ENCODE data around the gene IQSEC1. TPM values are rescaled to one million over a fixed set of nuclear protein-coding genes. Genes with fewer than 3 reads are reported as not detected.
A peak's percentile ranks its signal among the peaks of the same experiment; 100 is the strongest.

The IQSEC1 gene
- total and polyA plus RNA-seq, 10 of the 15 experiments (the other 5 are each of a cell fraction or from before 2014, with no cell fraction given), result 0.92 to 55.2 (median 8.5) TPM

DNA sequence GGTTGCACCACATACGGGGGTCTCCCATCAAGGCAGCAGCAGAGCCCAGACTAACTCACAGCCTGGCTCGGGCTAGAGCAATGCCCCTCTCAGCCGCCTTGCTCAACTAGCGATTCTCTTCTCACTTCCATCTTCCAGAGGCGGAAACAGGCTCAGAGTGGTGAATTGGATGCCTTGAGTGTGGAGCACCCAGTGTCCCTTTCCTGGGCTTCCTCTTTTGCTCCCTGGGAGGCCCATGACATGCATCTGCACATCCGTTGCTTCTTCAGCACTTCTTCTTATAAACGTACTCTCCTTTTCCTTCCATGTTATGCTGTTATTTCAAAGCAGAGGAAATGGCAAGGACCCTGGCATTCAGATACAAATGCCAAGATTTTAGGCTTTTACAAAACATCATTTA, 2.1 kb upstream of the IQSEC1 start:
- FAIRE-seq, result no peak
- ChIA-PET RAD21 (ENCODE audit: unreplicated experiment) (no interaction called here), CTCF (no interaction called here), POLR2A (no interaction called here), SMC1A (ENCODE audit: uncharacterized antibody, unreplicated experiment) (interaction anchor here (1.1 kb wide), 1 partner anchor 386 kb away, joined by 3 read pairs; no protein-coding TSS in a partner anchor)
- Histone ChIP-seq H3K36me3 (ENCODE audit: control insufficient read depth in 2 of 2, insufficient read depth in 2 of 2, low read length in 1 of 2) (no peaks in the 10 kb centered on the region), H3K27ac (ENCODE audit: control insufficient read depth, insufficient read depth) (no peak overlapping the region), H3K27me3 (replicated peaks in 1 of 2; ENCODE audit: control insufficient read depth in 2 of 2, insufficient read depth in 2 of 2, low read length in 1 of 2) (peaks cover 0 to 11% of the 10 kb centered on the region in 2 experiments; a peak in 2 of 4 replicates), H3K4me1 (ENCODE audit: control insufficient read depth, insufficient read depth, low read length) (peaks cover 27% of the 10 kb centered on the region), H3K9ac (ENCODE audit: control insufficient read depth, insufficient read depth, low read length) (no peak overlapping the region), H4K20me1 (ENCODE audit: control insufficient read depth, insufficient read depth) (no peaks in the 10 kb centered on the region), H3K4me2 (ENCODE audit: control insufficient read depth, insufficient read depth) (no peak overlapping the region), H3K4me3 (no peak overlapping the region), H3K79me2 (ENCODE audit: control insufficient read depth, insufficient read depth, low read length) (peaks cover 23% of the 10 kb centered on the region), H2AFZ (ENCODE audit: control insufficient read depth, low read depth, low read length) (no peak overlapping the region), H3K9me3 (replicated peaks; ENCODE audit: control insufficient read depth, insufficient read depth, low read length) (no peaks in the 10 kb centered on the region)
- in situ Hi-C loops (cut with MboI) (no loop called here), intact Hi-C loops (cut with micrococcal nuclease; ENCODE audit: unreplicated experiment) (no loop called here)
- no peak for DNase-seq (ENCODE audit: low read depth, low spot score)
- BruUV-seq (replicated peaks), result no TSS peak
- TF ChIP-seq NFYB (IDR thresholded peaks at IDR 0.05; ENCODE audit: insufficient read depth, low read depth, low read length) (no peak), NBN (IDR thresholded peaks at IDR 0.05) (no peak), CEBPB (IDR thresholded peaks at IDR 0.05; ENCODE audit: borderline replicate concordance in 1 of 2, low read depth in 2 of 2, low read length in 2 of 2) (no peak)
- 60% methylated on average over 7 of the region's 7 CpGs for WGBS (ENCODE audit: insufficient coverage, insufficient replicate concordance, low lambda C conversion rate, missing lambda C conversion rate)
- no peak for ATAC-seq

DNA sequence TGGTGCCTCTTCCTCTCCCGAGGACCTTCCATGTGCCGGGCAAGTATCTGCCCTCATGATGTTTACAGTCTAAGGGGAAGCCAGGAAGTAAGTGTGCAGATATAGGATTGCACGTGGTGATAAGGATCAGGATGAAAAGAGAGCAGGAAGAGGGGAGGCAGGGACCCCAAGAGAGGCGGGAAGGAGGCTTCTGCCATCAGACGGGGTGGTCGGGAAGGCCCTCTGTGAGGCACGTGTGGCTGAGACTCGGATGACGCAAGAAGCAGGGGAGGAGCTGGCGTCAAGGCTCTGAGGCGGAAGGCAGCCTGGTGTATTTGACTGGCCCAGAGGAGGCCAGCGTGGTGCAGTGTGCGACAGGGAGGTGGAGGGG, 762 bp upstream of the IQSEC1 start:
- BruUV-seq (replicated peaks), result no TSS peak
- H3K79me2 ChIP-seq (ENCODE audit: control insufficient read depth, insufficient read depth, low read length), result peaks cover 36% of the 10 kb centered on the region
- POLR2A ChIA-PET, result no interaction called here
- no peak overlapping the region for H2AFZ ChIP-seq (ENCODE audit: control insufficient read depth, low read depth, low read length)
- SMC1A ChIA-PET (ENCODE audit: uncharacterized antibody, unreplicated experiment), result interaction anchor here (1.4 kb wide), 1 partner anchor 9 kb away, joined by 4 read pairs; no protein-coding TSS in a partner anchor
- RAD21 ChIA-PET (ENCODE audit: unreplicated experiment), result interaction anchor here (0.6 to 0.9 kb wide), 3 partner anchors 9 to 48 kb away, joined by 3 to 4 read pairs (median 3); no protein-coding TSS in a partner anchor
- in situ Hi-C loops (cut with MboI) (no loop called here), intact Hi-C loops (cut with micrococcal nuclease; ENCODE audit: unreplicated experiment) (loop anchor here (5.0 kb wide), 1 partner anchor 77 kb away; no protein-coding TSS in a partner anchor)
- FAIRE-seq (no peak), DNase-seq (ENCODE audit: low read depth, low spot score) (no peak), ATAC-seq (no peak)
- H3K4me2 ChIP-seq (ENCODE audit: control insufficient read depth, insufficient read depth), result peak overlapping the region; percentile 86
- CTCF ChIA-PET, result interaction anchor here (3.1 kb wide), 1 partner anchor 18 kb away, joined by 16 read pairs; no protein-coding TSS in a partner anchor
- H4K20me1 ChIP-seq (ENCODE audit: control insufficient read depth, insufficient read depth), result no peaks in the 10 kb centered on the region
- H3K9me3 ChIP-seq (replicated peaks; ENCODE audit: control insufficient read depth, insufficient read depth, low read length), result no peaks in the 10 kb centered on the region
- H3K4me1 ChIP-seq (ENCODE audit: control insufficient read depth, insufficient read depth, low read length), result peaks cover 41% of the 10 kb centered on the region
- no peak overlapping the region for H3K9ac ChIP-seq (ENCODE audit: control insufficient read depth, insufficient read depth, low read length)
- H3K27ac ChIP-seq (ENCODE audit: control insufficient read depth, insufficient read depth), result no peak overlapping the region
- peaks cover 0 to 2% of the 10 kb centered on the region in 2 experiments; a peak in 1 of 4 replicates for H3K36me3 ChIP-seq (ENCODE audit: control insufficient read depth in 2 of 2, insufficient read depth in 2 of 2, low read length in 1 of 2)
- no peak overlapping the region for H3K4me3 ChIP-seq
- H3K27me3 ChIP-seq (replicated peaks in 1 of 2; ENCODE audit: control insufficient read depth in 2 of 2, insufficient read depth in 2 of 2, low read length in 1 of 2), result peaks cover 0 to 11% of the 10 kb centered on the region in 2 experiments; a peak in 2 of 4 replicates
- WGBS (ENCODE audit: insufficient coverage, insufficient replicate concordance, low lambda C conversion rate, missing lambda C conversion rate), result 58% methylated on average over 13 of the region's 13 CpGs
- TF ChIP-seq STAT3 (IDR thresholded peaks at IDR 0.05; ENCODE audit: low read depth, low read length) (no peak), CBX3 (IDR thresholded peaks at IDR 0.05; ENCODE audit: borderline replicate concordance, low read depth) (no peak), RELB (IDR thresholded peaks at IDR 0.05; ENCODE audit: low read depth) (no peak), RBBP5 (conservative IDR thresholded peaks at IDR 0.05) (no peak), CBX5 (IDR thresholded peaks at IDR 0.05; ENCODE audit: low read depth) (no peak), MEF2B (IDR thresholded peaks at IDR 0.05; ENCODE audit: partially characterized antibody, poor library complexity, severe bottlenecking) (no peak), ZSCAN29 (IDR thresholded peaks at IDR 0.05) (no peak), KDM1A (IDR thresholded peaks at IDR 0.05; ENCODE audit: borderline replicate concordance) (no peak)
- TF ChIP-seq, protein P1, sequence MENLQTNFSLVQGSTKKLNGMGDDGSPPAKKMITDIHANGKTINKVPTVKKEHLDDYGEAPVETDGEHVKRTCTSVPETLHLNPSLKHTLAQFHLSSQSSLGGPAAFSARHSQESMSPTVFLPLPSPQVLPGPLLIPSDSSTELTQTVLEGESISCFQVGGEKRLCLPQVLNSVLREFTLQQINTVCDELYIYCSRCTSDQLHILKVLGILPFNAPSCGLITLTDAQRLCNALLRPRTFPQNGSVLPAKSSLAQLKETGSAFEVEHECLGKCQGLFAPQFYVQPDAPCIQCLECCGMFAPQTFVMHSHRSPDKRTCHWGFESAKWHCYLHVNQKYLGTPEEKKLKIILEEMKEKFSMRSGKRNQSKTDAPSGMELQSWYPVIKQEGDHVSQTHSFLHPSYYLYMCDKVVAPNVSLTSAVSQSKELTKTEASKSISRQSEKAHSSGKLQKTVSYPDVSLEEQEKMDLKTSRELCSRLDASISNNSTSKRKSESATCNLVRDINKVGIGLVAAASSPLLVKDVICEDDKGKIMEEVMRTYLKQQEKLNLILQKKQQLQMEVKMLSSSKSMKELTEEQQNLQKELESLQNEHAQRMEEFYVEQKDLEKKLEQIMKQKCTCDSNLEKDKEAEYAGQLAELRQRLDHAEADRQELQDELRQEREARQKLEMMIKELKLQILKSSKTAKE (IDR thresholded peaks at IDR 0.05; ENCODE audit: low read depth, poor library complexity, severe bottlenecking), result no peak
- TF ChIP-seq, protein P2, sequence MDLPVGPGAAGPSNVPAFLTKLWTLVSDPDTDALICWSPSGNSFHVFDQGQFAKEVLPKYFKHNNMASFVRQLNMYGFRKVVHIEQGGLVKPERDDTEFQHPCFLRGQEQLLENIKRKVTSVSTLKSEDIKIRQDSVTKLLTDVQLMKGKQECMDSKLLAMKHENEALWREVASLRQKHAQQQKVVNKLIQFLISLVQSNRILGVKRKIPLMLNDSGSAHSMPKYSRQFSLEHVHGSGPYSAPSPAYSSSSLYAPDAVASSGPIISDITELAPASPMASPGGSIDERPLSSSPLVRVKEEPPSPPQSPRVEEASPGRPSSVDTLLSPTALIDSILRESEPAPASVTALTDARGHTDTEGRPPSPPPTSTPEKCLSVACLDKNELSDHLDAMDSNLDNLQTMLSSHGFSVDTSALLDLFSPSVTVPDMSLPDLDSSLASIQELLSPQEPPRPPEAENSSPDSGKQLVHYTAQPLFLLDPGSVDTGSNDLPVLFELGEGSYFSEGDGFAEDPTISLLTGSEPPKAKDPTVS (IDR thresholded peaks at IDR 0.05; ENCODE audit: low read depth, low read length), result no peak

All from GM12878 (cell line).